Kidney epithelial cell (primary cell): ENCODE measurements around the gene ERGIC1. TPM values are rescaled to one million over a fixed set of nuclear protein-coding genes. Genes with fewer than 3 reads are reported as not detected.

ENCODE experiments used
- DNase-seq: peaks from one replicate; pipeline ENCODE4 v3.0.0-alpha.2; 2010; ENCODE audit warnings: low read depth
- H3K27me3 ChIP-seq: 2 replicates; pipeline ENCODE4 v1.6.0; 2011; ENCODE audit warnings: low read length; ENCODE audit not compliant: control insufficient read depth, insufficient read depth
- H3K36me3 ChIP-seq: 2 replicates; pipeline ENCODE4 v1.5.1; 2011; ENCODE audit warnings: low read length; ENCODE audit not compliant: control insufficient read depth, insufficient read depth
- H3K4me3 ChIP-seq: 2 replicates; pipeline ENCODE4 v1.5.1; 2011; ENCODE audit warnings: low read depth, mild to moderate bottlenecking, control low read depth, low read length
- total RNA-seq: library from RNA; depleted of rRNA; stranded (reverse); fragments of >200 nt; gene quantifications from 2 replicates; pipeline ENCODE4 v1.2.3, GENCODE V29; 2015
- TF ChIP-seq, protein P1 (sequence below): IDR thresholded peaks from 2 replicates; pipeline ENCODE4 v1.5.1; 2011; ENCODE audit warnings: mild to moderate bottlenecking, moderate library complexity, low read length, control low read depth, inconsistent platforms; ENCODE audit not compliant: insufficient read depth, poor library complexity, severe bottlenecking

The ERGIC1 gene
- total RNA-seq, 1 donor from 2014 or later: 183 TPM

DNA sequence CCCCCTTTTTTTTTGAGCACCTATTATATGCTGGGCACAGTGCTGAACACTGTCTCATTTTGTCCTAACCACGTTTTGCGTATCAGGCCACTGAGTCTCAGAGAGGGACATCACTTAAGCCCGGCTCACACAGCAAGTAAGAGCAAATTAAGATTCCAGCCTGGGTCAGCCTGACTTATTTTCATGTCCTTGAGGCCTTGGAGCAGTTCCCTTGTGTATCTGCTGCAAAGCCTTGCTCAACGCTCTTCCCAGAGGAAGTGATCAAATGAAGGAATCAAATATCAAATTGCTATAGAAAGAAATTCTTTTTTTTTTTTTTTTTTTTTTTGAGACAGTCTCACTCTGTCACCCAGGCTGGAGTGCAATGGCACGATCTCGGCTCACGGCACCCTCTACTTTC lies 30.7 kb downstream of the ERGIC1 start:
- no peak overlapping the region for H3K4me3 ChIP-seq
- peaks cover 1% of the 10 kb centered on the region for H3K36me3 ChIP-seq
- TF ChIP-seq, protein P1, sequence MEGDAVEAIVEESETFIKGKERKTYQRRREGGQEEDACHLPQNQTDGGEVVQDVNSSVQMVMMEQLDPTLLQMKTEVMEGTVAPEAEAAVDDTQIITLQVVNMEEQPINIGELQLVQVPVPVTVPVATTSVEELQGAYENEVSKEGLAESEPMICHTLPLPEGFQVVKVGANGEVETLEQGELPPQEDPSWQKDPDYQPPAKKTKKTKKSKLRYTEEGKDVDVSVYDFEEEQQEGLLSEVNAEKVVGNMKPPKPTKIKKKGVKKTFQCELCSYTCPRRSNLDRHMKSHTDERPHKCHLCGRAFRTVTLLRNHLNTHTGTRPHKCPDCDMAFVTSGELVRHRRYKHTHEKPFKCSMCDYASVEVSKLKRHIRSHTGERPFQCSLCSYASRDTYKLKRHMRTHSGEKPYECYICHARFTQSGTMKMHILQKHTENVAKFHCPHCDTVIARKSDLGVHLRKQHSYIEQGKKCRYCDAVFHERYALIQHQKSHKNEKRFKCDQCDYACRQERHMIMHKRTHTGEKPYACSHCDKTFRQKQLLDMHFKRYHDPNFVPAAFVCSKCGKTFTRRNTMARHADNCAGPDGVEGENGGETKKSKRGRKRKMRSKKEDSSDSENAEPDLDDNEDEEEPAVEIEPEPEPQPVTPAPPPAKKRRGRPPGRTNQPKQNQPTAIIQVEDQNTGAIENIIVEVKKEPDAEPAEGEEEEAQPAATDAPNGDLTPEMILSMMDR: no peak
- H3K27me3 ChIP-seq: no peaks in the 10 kb centered on the region
- DNase-seq: no peak

- TF ChIP-seq, protein P1: no peak
- no peaks in the 10 kb centered on the region for H3K27me3 ChIP-seq
- DNase-seq: no peak
- H3K36me3 ChIP-seq: peaks cover 1% of the 10 kb centered on the region
- H3K4me3 ChIP-seq: no peak overlapping the region
Observed at GRCh38 chr5:172866378-172866777, 32.3 kb downstream of the ERGIC1 start.

GRCh38 chr5:172866802-172867748 lies 33.0 kb downstream of the ERGIC1 start:
- H3K4me3 ChIP-seq: no peak overlapping the region
- H3K36me3 ChIP-seq: peaks cover 1% of the 10 kb centered on the region
- no peak for DNase-seq
- H3K27me3 ChIP-seq: no peaks in the 10 kb centered on the region
- TF ChIP-seq, protein P1: no peak

- H3K27me3 ChIP-seq: no peaks in the 10 kb centered on the region
- DNase-seq: no peak
- H3K36me3 ChIP-seq: peaks cover 1% of the 10 kb centered on the region
- H3K4me3 ChIP-seq: no peak overlapping the region
- TF ChIP-seq, protein P1: no peak
Observed at GRCh38 chr5:172867761-172868435, 33.8 kb downstream of the ERGIC1 start.

- no peaks in the 10 kb centered on the region for H3K36me3 ChIP-seq
- no peak overlapping the region for H3K4me3 ChIP-seq
- TF ChIP-seq, protein P1: no peak
- DNase-seq: no peak
- H3K27me3 ChIP-seq: no peaks in the 10 kb centered on the region
Observed at GRCh38 chr5:172868436-172868923, 34.4 kb downstream of the ERGIC1 start.
